Upper lobe of right lung (tissue), 1 donor: Measurements from ENCODE around the gene DNAJC5G. TPM values are rescaled to one million over a fixed set of nuclear protein-coding genes. Genes with fewer than 3 reads are reported as not detected.

Source experiments
- ATAC-seq: fragments of 200-7000 bp; cut with Tn5 transposase; one replicate; pipeline ENCODE4 v1.9.1; 2020; ENCODE audit warnings: mild to moderate bottlenecking, moderate library complexity
- DNase-seq: peaks from one replicate; pipeline ENCODE4 v3.0.0-alpha.2; 2020
- H3K27ac ChIP-seq: fragments of 200-600 bp; one replicate; pipeline ENCODE4 v1.8.0; 2022
- H3K27me3 ChIP-seq: fragments of 200-600 bp; one replicate; pipeline ENCODE4 v1.8.0; 2022; ENCODE audit warnings: mild to moderate bottlenecking
- H3K36me3 ChIP-seq: fragments of 200-600 bp; one replicate; pipeline ENCODE4 v1.8.0; 2022
- H3K4me1 ChIP-seq: fragments of 200-600 bp; one replicate; pipeline ENCODE4 v1.8.0; 2022
- H3K4me3 ChIP-seq: fragments of 200-600 bp; one replicate; pipeline ENCODE4 v1.8.0; 2022; ENCODE audit warnings: mild to moderate bottlenecking
- H3K9me3 ChIP-seq: fragments of 200-600 bp; one replicate; pipeline ENCODE4 v1.8.0; 2022
- intact Hi-C: fragments of 100-400 bp; cut with DNase I; formaldehyde crosslinking; loops from one replicate; pipeline ENCODE4 v1.11.0; 2022
- total RNA-seq: library from RNA; stranded (reverse); fragmentation: NEBNext Ultra II Directional; extraction: Animal tissue kit (Norgen Biotek cat#: 25700); gene quantifications from one replicate; pipeline ENCODE4 v1.2.1, GENCODE V29; 2021
- TF ChIP-seq, protein P1 (sequence below): fragments of 200-600 bp; IDR thresholded peaks from one replicate; pipeline ENCODE4 v1.8.0; 2022; ENCODE audit warnings: antibody characterized with exemption
- donor health status: DM: no; HTN: yes; CAD: no; lungs with severe emphysema.

Gene DNAJC5G
- total RNA-seq, 1 donor from 2014 or later: not detected

DNA sequence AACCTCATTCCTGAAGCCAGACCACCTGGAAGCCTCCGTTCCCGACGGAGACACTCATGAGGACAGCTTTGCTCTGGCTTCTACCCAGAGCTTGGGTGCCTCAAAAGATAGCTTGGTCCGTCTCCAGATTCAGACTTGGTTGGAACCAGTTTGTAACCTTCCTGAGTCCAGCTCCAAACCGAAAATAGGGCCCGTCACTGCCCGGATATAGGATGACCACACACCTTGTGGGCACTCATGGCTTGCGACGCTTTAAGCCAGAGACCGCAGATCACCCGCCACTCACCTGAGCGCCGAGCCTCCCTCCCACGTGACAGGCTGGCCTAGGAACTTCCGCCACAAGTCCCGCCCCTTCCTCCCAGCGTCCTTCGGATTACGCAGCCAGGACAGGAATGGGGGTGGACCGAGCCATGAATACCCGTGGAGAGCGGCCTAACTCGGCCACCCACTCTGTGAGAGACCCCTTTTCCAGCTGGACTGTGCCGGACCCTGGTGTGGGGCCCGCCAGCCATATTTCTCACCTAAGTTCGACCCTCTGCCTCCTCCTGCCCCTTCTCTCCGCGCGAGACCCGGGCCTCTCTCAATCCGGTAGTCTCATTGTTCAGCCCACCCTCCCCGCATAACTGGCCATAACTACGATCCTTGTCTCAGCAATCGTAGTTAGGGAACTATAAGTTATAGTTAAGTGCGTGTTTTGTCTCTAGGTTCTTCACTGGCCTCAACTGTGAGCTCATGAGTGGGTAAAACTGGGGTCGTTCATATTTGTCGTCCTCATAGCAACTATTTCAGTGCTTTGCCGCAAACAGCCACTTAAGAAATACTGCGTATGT, 47.7 kb downstream of the DNAJC5G start, which contains the start of gene MPV17:
TSS of gene MPV17 (minus strand) at position 332 of the 830 bp plus-strand sequence. CDS start 580 bp downstream, outside the sequence.
- intact Hi-C loops: no loop called here
- Histone ChIP-seq H3K27ac (peak within 1 kb of the TSS; percentile 99), H3K9me3 (no peaks in the 10 kb centered on the region), H3K4me1 (peaks cover 15% of the 10 kb centered on the region), H3K4me3 (peak within 1 kb of the TSS; percentile 95), H3K27me3 (no peaks in the 10 kb centered on the region), H3K36me3 (peaks cover 21% of the 10 kb centered on the region)
- peak; percentile 96 for DNase-seq
- TF ChIP-seq, protein P1, sequence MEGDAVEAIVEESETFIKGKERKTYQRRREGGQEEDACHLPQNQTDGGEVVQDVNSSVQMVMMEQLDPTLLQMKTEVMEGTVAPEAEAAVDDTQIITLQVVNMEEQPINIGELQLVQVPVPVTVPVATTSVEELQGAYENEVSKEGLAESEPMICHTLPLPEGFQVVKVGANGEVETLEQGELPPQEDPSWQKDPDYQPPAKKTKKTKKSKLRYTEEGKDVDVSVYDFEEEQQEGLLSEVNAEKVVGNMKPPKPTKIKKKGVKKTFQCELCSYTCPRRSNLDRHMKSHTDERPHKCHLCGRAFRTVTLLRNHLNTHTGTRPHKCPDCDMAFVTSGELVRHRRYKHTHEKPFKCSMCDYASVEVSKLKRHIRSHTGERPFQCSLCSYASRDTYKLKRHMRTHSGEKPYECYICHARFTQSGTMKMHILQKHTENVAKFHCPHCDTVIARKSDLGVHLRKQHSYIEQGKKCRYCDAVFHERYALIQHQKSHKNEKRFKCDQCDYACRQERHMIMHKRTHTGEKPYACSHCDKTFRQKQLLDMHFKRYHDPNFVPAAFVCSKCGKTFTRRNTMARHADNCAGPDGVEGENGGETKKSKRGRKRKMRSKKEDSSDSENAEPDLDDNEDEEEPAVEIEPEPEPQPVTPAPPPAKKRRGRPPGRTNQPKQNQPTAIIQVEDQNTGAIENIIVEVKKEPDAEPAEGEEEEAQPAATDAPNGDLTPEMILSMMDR: no peak
- peak; percentile 95 for ATAC-seq

DNA sequence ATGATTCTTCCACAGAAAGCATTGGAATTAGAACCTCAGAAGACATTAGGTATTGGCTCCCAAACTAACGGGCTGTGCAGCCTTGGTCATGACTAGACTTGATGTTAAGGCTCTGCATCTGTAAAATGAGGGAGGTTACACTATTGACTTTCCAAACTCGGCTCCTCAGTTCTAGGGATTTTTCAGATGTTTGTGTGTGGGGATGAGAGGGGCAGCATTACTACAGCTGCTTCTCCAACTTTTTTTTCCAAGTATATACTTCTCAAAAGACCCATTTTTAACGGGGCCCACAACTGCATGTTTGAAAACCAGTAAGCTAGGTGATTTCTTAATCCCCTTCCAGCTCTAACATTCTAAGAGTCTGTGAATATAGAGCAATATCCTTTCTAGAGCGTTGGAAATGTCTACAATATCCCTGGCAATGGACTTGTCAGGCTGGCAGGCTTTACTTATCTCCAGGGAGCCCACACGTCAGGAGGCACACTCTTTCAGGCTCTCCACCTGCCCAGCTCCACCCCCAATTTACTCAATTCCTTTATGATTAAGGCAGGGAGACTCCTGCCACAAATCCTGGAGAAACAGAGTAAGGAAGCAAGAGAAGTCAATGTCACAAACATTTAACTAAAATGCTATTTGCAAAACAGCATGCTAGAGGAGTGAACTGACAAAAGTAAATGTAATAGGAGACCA, 48.5 kb downstream of the DNAJC5G start:
- peaks cover 29% of the 10 kb centered on the region for H3K36me3 ChIP-seq
- H3K9me3 ChIP-seq: no peaks in the 10 kb centered on the region
- ATAC-seq: no peak
- no peaks in the 10 kb centered on the region for H3K27me3 ChIP-seq
- intact Hi-C loops: no loop called here
- peak overlapping the region; percentile 95 for H3K4me3 ChIP-seq
- TF ChIP-seq, protein P1: no peak
- peaks cover 15% of the 10 kb centered on the region for H3K4me1 ChIP-seq
- DNase-seq: no peak
- H3K27ac ChIP-seq: peak overlapping the region; percentile 99

DNA sequence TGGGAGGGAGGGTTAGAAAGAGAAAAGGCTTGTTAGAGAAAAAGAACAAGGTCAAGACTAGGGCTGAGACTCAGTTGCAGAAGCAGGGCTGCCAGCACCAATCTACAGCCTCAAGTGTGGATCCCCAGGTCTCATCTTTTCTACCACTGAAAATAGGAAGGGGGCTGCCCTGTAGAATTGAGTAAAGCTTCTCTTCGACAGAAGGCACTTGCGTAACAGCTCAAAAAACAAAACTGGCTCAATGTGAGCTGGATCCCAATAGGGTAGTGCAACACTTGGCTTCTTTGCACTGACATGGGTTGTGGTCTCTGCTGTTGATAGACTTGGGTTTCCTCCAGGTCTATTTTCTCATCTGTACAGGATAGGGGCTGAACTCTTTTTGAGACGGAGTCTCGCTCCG, 49.5 kb downstream of the DNAJC5G start:
- intact Hi-C loops: no loop called here
- peaks cover 15% of the 10 kb centered on the region for H3K4me1 ChIP-seq
- ATAC-seq: no peak
- no peaks in the 10 kb centered on the region for H3K9me3 ChIP-seq
- no peak overlapping the region for H3K27ac ChIP-seq
- no peaks in the 10 kb centered on the region for H3K27me3 ChIP-seq
- H3K36me3 ChIP-seq: peaks cover 38% of the 10 kb centered on the region
- DNase-seq: no peak
- no peak overlapping the region for H3K4me3 ChIP-seq
- TF ChIP-seq, protein P1: no peak

Other genes starting within 250 kb of the DNAJC5G start
- gene TMEM214, start 242.5 kb upstream of the DNAJC5G start, total RNA-seq: 68.0 TPM
- gene AGBL5, start 223.8 kb upstream of the DNAJC5G start, total RNA-seq: 14.0 TPM
- gene OST4, start 203.8 kb upstream of the DNAJC5G start, total RNA-seq: 248 TPM
- gene EMILIN1, start 196.8 kb upstream of the DNAJC5G start, total RNA-seq: 84.6 TPM
- gene KHK, start 188.7 kb upstream of the DNAJC5G start, total RNA-seq: 4.9 TPM
- gene CGREF1, start 156.3 kb upstream of the DNAJC5G start, total RNA-seq: 0.43 TPM
- 0.35 TPM for gene ABHD1, start 151.6 kb upstream of the DNAJC5G start, total RNA-seq
- gene PREB, start 140.8 kb upstream of the DNAJC5G start, total RNA-seq: 42.1 TPM
- gene PRR30, start 136.0 kb upstream of the DNAJC5G start, total RNA-seq: not detected
- gene TCF23, start 126.4 kb upstream of the DNAJC5G start, total RNA-seq: not detected
- 102 TPM for gene ATRAID, start 63.4 kb upstream of the DNAJC5G start, total RNA-seq
- 24.5 TPM for gene SLC5A6, start 63.2 kb upstream of the DNAJC5G start, total RNA-seq
- 27.1 TPM for gene CAD, start 58.1 kb upstream of the DNAJC5G start, total RNA-seq
- gene SLC30A3, start 12.4 kb upstream of the DNAJC5G start, total RNA-seq: 0.58 TPM
- gene TRIM54, start 7.0 kb downstream of the DNAJC5G start, total RNA-seq: not detected
- gene UCN, start 33.0 kb downstream of the DNAJC5G start, total RNA-seq: 2.8 TPM
- 80.4 TPM for gene MPV17, start 47.7 kb downstream of the DNAJC5G start, total RNA-seq
- 54.4 TPM for gene GTF3C2, start 81.3 kb downstream of the DNAJC5G start, total RNA-seq
- 35.0 TPM for gene EIF2B4, start 94.9 kb downstream of the DNAJC5G start, total RNA-seq
- gene SNX17, start 95.2 kb downstream of the DNAJC5G start, total RNA-seq: 97.6 TPM
- gene ZNF513, start 105.3 kb downstream of the DNAJC5G start, total RNA-seq: 14.2 TPM
- 51.8 TPM for gene PPM1G, start 134.2 kb downstream of the DNAJC5G start, total RNA-seq
- gene NRBP1, start 153.2 kb downstream of the DNAJC5G start, total RNA-seq: 75.8 TPM
- 22.5 TPM for gene KRTCAP3, start 166.9 kb downstream of the DNAJC5G start, total RNA-seq
- 19.2 TPM for gene IFT172, start 214.3 kb downstream of the DNAJC5G start, total RNA-seq
- 2.0 TPM for gene FNDC4, start 219.8 kb downstream of the DNAJC5G start, total RNA-seq
- gene GCKR, start 221.4 kb downstream of the DNAJC5G start, total RNA-seq: not detected